Measurements from ENCODE around the gene BICDL1. TPM values are rescaled to one million over a fixed set of nuclear protein-coding genes. Genes with fewer than 3 reads are reported as not detected.

BICDL1 gene
- total RNA-seq, 1 donor from 2014 or later, result 56.4 TPM

DNA sequence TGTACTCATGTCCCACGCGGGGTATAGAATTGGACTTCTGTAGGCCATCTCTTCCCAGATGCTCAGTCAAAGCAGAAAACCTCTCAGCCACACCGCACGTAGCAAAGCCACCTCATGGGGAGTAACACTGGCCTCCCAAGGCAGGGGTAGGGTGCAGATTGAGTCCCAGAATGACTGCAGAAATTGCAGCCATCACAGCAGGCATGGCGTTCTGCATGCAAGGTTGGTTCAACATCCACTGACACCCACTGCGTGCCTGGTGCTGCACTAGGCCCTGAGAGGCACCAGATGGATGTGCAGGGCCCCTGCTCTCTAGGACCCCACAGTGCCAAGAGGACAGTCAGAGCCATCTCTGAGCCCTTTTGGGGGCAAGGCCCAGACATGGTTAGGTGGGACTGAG is 87.6 kb downstream of the BICDL1 start:
- no peaks in the 10 kb centered on the region for H3K9me3 Mint-ChIP-seq (ENCODE audit: unreplicated experiment)
- no peak overlapping the region for H3K4me3 Mint-ChIP-seq (ENCODE audit: unreplicated experiment)
- peaks cover 5% of the 10 kb centered on the region for H3K36me3 Mint-ChIP-seq (ENCODE audit: unreplicated experiment)
- peaks cover 2% of the 10 kb centered on the region for H3K27me3 Mint-ChIP-seq (ENCODE audit: unreplicated experiment)
- no peak for TF ChIP-seq CTCF (IDR thresholded peaks at IDR 0.05; ENCODE audit: partially characterized antibody, unreplicated experiment)
- no peak for DNase-seq
- no peak overlapping the region for H3K27ac Mint-ChIP-seq (ENCODE audit: unreplicated experiment)
- H3K4me1 Mint-ChIP-seq (ENCODE audit: low read depth, unreplicated experiment), result peaks cover 8% of the 10 kb centered on the region

GRCh38 chr12:120077260-120077659 is 88.2 kb downstream of the BICDL1 start:
- H3K27me3 Mint-ChIP-seq (ENCODE audit: unreplicated experiment), result peaks cover 2% of the 10 kb centered on the region
- no peaks in the 10 kb centered on the region for H3K9me3 Mint-ChIP-seq (ENCODE audit: unreplicated experiment)
- DNase-seq, result no peak
- no peak overlapping the region for H3K27ac Mint-ChIP-seq (ENCODE audit: unreplicated experiment)
- H3K4me1 Mint-ChIP-seq (ENCODE audit: low read depth, unreplicated experiment), result peaks cover 8% of the 10 kb centered on the region
- H3K4me3 Mint-ChIP-seq (ENCODE audit: unreplicated experiment), result no peak overlapping the region
- peaks cover 5% of the 10 kb centered on the region for H3K36me3 Mint-ChIP-seq (ENCODE audit: unreplicated experiment)
- no peak for TF ChIP-seq CTCF (IDR thresholded peaks at IDR 0.05; ENCODE audit: partially characterized antibody, unreplicated experiment)

DNA sequence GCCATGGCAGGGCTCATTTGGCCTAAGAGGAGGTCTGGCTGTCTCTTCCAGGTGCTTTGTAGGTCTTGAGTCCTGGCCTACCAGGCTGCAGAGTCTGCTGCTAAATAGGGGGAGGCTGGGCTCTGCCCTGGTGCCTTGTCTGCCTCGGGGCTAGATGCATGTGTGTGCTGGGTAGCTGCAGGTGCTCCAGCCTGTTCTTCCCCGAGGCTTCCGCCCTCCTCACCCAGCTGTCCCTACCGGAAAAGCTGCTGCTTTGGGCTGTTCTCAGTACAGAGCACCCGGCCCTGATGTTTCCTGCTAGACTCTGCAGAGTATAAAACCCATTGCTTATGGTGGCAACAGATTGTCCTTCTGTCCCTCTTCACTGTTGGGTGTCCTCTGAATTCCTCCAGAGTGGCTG is 89.8 kb downstream of the BICDL1 start:
- Mint-ChIP-seq H3K36me3 (ENCODE audit: unreplicated experiment) (no peaks in the 10 kb centered on the region), H3K4me3 (ENCODE audit: unreplicated experiment) (no peak overlapping the region), H3K27me3 (ENCODE audit: unreplicated experiment) (peaks cover 2% of the 10 kb centered on the region), H3K9me3 (ENCODE audit: unreplicated experiment) (peaks cover 2% of the 10 kb centered on the region), H3K27ac (ENCODE audit: unreplicated experiment) (no peak overlapping the region), H3K4me1 (ENCODE audit: low read depth, unreplicated experiment) (peaks cover 8% of the 10 kb centered on the region)
- no peak for TF ChIP-seq CTCF (IDR thresholded peaks at IDR 0.05; ENCODE audit: partially characterized antibody, unreplicated experiment)
- DNase-seq, result no peak

DNA sequence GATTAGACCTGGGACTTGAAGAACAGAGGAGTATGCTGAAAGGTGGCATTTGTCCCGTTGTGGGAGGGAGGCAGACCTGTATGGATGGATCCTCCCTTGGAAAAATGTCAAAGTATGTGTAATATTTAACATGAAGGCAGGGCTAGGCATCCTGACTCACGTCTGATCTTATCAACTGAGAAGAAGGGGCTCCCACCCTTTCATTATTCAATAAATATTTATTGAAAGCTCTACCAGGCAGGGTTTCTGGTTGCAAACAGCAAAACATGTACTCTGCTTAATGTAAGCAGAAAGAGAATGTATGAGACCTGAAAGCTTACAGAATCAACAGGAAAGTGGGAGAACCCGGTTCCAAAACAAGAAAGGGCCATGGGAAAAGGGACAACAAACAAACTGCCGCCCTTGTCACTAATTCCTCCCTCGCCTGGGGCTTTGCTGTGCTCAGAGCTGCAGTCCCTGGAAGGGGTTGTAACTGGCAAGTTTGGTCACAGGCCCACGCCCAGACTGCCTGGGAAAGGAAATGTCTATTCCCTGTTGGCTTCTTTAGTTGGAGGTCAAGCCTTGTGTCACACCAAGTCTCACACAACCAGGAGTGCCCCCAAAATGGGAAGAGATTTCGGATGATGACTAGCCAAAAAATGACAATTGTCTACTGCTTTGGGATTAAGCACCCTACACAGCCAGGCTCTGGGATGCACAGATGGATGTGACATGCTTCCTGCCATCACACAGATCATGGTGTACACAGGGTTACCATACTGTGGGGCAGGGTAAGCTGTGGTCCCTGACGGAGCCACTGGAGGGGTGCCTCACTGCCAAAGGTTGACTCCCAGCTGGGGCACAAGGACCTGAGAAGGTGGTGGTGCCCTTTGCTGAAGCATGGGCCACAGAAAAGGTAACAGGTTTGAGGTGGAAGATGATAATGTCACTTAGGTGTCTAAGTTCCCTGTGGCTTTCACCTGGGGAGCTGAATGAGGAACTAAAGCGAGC is 90.7 kb downstream of the BICDL1 start:
- no peak for TF ChIP-seq CTCF (IDR thresholded peaks at IDR 0.05; ENCODE audit: partially characterized antibody, unreplicated experiment)
- Mint-ChIP-seq H3K27me3 (ENCODE audit: unreplicated experiment) (peaks cover 2% of the 10 kb centered on the region), H3K27ac (ENCODE audit: unreplicated experiment) (no peak overlapping the region), H3K9me3 (ENCODE audit: unreplicated experiment) (peaks cover 2% of the 10 kb centered on the region), H3K4me1 (ENCODE audit: low read depth, unreplicated experiment) (peaks cover 8% of the 10 kb centered on the region), H3K4me3 (ENCODE audit: unreplicated experiment) (no peak overlapping the region), H3K36me3 (ENCODE audit: unreplicated experiment) (no peaks in the 10 kb centered on the region)
- no peak for DNase-seq

DNA sequence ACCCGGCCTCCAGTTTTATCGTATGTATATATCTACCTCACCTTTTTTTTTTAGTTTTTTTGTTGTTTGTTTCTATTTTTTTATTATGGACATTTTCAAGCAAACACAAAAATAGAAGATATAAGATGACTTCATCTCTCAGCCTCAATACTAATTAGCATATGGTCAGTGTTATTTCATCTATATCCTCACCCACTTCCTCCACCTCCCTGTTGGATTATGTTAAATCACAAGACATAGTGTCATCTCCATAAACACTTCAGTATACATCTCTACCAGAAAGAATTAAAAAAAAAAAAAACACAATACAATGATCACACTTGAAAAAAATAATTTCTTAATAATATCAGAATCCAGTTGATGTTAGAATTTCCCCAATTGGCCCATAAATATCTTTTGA is 92.6 kb downstream of the BICDL1 start:
- DNase-seq, result no peak
- Mint-ChIP-seq H3K4me3 (ENCODE audit: unreplicated experiment) (no peak overlapping the region), H3K9me3 (ENCODE audit: unreplicated experiment) (peaks cover 2% of the 10 kb centered on the region), H3K27ac (ENCODE audit: unreplicated experiment) (no peak overlapping the region), H3K36me3 (ENCODE audit: unreplicated experiment) (no peaks in the 10 kb centered on the region), H3K4me1 (ENCODE audit: low read depth, unreplicated experiment) (peaks cover 17% of the 10 kb centered on the region), H3K27me3 (ENCODE audit: unreplicated experiment) (peaks cover 7% of the 10 kb centered on the region)
- TF ChIP-seq CTCF (IDR thresholded peaks at IDR 0.05; ENCODE audit: partially characterized antibody, unreplicated experiment), result no peak

Measured in glutamatergic neuron (in vitro differentiated cells).